NK-92 treated with Interleukin-12 subunit alpha and Interleukin-12 subunit beta, amount 100 ng/mL, for 24 hours (cell line): Measurements from ENCODE around the gene FGD5.
A peak's percentile ranks its signal among the peaks of the same experiment; 100 is the strongest.
"Not testable (repeated sequence)": the region's sequence is repeated elsewhere in the genome, so short reads cannot be mapped to it uniquely, and the experiment has no call there.

Experiments used
- DNase-seq: peaks from one replicate; lab custom pipeline; 2025; lab: John Stamatoyannopoulos, UW

FGD5 gene

DNA sequence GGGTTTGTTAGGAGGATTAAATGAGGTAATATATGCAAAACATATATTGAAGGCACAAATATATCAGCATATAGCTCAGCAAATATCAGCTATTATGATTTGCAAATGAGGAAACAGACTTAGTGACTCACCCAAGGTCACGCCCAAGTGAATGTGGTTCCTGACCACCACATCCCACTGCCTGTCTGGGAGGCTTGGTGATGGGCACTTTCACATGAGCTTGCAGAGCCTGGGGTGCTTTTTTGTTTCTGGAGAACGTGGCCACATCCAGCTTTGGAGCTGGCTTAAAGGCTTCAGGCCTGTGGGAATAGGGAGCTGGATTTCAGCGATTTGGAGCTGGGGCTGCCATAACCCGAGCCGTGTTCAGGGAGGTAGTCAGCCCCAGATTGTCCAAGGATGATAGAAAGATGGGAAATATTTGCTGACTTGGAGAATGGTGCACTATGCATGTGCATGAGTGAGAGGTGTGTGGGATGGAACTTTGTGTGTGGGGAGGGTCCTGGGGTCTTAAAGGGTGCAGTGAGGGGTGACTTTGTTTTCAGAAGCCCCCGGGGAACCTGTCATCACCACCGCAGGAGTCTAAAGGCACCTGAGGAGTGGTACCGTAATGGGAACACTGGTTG is 12.0 kb upstream of the FGD5 start:
- DNase-seq, result peak; percentile 19

- no peak for DNase-seq
These were observed 10.7 kb upstream of the FGD5 start for GRCh38 chr3:14808025-14808424.

DNA sequence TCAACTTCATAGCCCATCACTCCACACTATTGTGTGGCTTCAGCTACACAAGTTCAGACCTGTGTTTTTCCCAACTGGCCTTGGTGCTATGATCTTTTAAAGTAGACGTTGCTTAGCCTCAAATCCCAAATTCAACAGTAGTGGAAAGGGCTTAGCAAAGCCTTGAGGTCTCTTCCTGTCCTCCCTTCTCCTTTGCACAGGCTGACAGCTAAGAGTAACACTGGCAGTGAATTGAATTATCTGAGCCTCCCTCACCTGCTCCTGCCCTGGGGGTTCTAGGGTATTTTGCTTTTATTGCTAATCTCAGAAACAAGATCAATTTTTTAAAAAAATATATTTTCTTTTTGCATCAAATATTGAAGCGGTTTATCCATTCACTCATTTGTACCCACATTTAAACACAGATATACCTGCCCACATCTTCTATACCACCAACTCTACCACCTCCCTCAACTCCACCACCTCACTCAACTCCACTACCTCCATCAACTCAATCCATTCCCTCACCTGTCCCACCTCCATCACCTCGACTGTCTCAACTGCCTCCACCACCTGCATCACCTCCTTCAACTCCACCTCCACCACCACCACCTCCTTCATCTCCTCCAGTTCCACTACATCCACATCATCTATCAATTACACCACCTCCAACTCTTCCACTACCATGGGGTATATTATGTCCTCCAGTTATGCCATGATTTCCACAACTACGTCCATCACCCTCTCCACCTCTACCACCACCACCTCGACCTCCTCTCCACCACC is 10.1 kb upstream of the FGD5 start:
- no peak for DNase-seq

GRCh38 chr3:14809611-14810010 is 9.2 kb upstream of the FGD5 start:
- not testable (repeated sequence) for DNase-seq

- no peak for DNase-seq
These were observed 8.5 kb upstream of the FGD5 start for GRCh38 chr3:14810070-14810791.

GRCh38 chr3:14810801-14811661 is 7.7 kb upstream of the FGD5 start:
- DNase-seq, result no peak

- no peak for DNase-seq
These were observed 7.1 kb upstream of the FGD5 start for GRCh38 chr3:14811684-14812083.

- DNase-seq, result no peak
These were observed 6.5 kb upstream of the FGD5 start for GRCh38 chr3:14812196-14812790.

DNA sequence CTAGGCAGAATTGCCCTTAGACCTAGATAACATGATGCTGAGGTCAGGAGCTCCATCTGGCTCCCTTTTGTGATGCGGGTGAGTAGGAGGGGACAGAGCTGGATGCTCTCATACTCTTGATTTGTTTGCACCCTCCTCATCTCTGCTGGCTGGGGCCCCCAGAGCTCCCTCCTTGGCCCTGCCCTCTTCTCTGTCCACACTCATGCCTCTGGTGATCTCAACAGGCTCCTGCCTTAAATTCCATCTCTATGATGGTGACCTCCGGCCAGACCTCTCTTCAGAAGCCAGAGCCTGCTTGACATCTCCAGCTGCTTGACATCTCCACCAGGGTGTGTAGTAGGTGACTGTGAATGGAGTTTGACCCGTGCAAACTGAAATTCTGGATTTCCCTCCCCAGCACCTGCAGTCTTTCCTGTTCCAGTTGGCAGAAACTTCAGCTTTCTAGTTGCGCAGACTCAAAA is 4.3 kb upstream of the FGD5 start:
- DNase-seq, result no peak

GRCh38 chr3:14816359-14816758 is 2.4 kb upstream of the FGD5 start:
- DNase-seq, result no peak

- no peak for DNase-seq
These were observed 909 bp downstream of the FGD5 start for GRCh38 chr3:14819671-14820070.

DNA sequence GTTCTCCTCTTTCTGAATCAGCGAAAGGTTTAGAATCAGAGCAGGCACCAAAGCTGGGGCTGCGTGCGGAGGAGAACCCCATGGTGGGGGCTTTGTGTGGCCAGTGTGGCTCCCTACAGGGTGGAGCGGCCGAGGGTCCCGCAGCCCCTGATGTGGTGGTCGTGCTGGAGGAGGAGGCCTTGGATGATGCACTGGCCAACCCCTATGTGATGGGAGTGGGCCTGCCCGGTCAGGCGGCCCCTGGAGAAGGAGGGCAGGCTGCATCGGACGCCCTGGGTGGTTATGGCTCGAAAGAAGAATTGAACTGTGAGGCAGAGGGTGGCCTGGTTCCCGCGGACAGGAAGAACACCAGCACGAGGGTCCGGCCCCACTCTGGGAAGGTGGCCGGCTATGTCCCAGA is 1.4 kb downstream of the FGD5 start:
- no peak for DNase-seq

DNA sequence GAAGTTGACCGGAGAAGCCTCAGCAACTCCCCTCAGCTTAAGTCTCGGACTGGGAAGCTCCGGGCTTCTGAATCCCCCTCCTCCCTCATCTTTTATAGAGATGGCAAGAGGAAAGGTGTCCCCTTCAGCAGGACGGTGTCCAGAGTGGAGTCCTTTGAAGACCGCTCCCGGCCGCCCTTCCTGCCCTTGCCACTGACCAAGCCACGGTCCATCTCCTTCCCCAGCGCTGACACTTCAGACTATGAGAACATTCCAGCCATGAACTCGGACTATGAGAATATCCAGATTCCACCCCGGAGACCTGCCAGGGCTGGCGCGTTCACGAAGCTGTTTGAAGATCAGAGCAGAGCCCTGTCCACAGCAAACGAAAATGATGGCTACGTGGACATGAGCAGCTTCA is 2.4 kb downstream of the FGD5 start:
- DNase-seq, result no peak

DNA sequence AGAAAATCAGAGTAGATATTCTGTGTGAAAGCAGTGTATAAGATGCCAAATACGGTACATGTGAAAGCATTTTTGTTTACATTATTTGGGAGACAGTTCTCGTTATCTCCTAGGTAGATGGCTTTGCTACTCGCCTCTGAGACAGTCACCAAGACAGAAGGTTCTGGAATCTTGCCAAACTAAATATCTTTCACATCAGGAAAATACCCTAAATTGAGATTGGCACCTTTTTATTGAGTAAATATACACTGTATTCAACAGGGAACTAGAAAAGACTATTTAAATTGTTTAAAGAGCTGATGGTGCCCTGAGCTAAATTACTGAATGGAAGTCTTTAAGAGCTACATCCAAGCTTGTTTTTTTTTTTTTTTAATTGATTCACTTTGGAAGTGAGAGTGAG is 3.4 kb downstream of the FGD5 start:
- no peak for DNase-seq

GRCh38 chr3:14822670-14823390 is 4.1 kb downstream of the FGD5 start:
- peak; percentile 2 for DNase-seq

- no peak for DNase-seq
These were observed 4.6 kb downstream of the FGD5 start for GRCh38 chr3:14823393-14823792.

GRCh38 chr3:14823910-14824629 is 5.3 kb downstream of the FGD5 start:
- no peak for DNase-seq

DNA sequence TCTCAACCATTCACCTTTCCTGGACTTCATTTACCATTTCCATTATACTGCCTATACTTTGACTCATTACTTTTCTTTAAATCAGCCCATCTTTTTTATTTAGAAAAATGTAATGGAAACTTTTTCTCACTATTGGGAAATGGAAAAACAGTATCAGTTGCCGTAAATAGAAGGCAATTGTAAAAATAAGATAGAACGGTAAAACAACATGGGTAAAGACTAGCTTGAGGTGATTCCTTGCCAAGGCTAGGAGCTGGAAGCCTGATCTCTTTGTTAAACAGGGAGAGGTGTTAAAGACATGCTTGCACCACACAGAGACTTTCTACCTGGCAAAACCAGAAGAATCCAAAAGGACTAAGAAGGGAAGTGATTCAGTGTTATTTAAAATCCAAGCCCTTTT is 5.9 kb downstream of the FGD5 start:
- DNase-seq, result no peak

- no peak for DNase-seq
These were observed 7.3 kb downstream of the FGD5 start for GRCh38 chr3:14826069-14826468.

DNA sequence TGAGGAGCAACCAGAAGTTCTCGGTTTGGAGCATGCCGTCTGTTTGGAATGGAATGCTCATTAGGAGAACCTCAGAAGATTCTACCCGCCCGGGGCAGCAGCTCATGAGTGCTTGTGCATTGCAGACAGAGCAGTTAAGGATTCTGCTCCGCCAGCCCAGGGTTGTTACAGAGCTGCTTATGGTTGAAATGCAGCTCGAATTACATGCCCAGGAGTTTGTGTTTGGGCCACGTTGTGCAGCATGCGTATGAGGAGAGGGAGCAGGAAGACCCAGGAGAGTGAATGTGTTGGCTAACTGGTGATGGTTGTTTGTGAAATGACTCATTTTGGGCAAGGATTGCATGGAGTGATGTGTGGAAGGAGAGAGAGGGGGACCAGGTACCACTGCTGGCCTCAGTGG is 9.0 kb downstream of the FGD5 start:
- no peak for DNase-seq
